RKO (cell line): ENCODE data around the gene CNN2.

ENCODE experiments used
- DNase-seq: peaks from one replicate; pipeline ENCODE4 v3.0.0-alpha.2; 2016; ENCODE audit warnings: low spot score

The CNN2 gene

DNA sequence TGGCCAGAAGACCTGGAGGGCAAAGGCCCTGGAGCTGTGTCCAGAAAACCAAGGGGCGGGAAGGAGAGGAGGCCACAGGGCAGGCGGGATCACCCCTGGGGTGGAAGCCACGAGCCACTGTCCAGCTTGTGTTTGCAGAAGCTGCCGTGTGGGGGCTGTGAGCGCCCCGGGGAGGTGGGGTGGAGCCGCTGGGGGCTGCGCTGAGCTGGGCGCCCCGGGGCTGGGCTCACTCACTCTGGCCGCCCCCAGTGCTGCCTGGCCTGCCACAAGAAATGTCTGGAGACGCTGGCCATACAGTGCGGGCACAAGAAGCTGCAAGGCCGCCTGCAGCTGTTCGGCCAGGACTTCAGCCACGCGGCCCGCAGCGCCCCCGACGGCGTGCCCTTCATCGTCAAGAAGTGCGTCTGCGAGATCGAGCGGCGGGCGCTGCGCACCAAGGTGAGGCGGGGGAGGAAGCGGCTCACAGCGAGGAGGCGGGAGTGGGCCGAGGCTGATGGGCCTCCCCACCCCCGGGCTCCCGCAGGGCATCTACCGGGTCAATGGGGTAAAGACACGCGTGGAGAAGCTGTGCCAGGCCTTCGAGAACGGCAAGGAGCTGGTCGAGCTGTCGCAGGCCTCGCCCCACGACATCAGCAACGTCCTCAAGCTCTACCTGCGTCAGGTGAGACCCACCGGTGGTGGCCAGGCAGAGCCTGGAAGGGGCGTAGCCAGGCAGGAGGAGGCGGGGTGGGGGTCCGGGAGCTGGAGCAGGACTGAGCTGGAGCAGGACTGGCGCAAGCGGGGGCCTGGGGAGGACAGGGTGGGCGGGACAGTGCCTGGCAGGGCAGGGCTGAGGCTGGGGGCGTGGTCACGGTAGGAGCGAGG lies 55.1 kb downstream of the CNN2 start:
- no peak for DNase-seq

DNA sequence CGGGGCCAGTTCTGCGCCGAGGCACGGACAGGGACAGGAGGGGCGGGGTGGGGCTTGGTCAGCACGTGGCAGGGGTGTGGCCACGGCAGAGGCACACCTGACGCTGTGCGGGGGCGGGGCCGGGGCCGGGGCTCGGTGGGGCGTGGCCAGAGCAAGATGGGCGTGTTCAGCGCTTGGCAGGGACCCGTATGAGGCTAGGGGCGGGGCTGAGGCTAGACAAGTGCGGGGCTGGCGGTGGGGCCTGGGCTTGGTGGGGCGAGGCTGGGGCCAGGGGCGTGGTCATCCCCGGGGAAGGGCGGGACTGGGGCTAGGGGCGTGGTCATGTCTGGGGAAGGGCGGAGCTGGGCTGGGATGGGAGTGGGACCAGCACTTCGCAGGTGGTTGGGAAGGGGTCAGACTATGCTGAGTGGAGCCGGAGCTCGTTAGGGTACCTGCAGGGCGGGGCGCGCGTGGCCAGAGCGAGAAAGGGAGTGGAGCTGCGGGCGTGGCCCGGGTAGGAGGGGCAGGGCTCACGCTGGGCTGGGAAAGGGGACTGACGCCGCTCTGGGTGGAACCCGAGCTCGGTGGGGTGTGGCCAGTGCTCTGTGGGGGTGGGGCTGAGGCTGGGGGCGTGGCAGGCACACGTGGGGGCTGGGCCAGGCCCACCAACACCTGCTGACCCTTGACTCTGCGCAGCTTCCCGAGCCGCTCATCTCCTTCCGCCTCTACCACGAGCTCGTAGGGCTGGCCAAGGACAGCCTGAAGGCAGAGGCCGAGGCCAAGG lies 55.9 kb downstream of the CNN2 start:
- no peak for DNase-seq

DNA sequence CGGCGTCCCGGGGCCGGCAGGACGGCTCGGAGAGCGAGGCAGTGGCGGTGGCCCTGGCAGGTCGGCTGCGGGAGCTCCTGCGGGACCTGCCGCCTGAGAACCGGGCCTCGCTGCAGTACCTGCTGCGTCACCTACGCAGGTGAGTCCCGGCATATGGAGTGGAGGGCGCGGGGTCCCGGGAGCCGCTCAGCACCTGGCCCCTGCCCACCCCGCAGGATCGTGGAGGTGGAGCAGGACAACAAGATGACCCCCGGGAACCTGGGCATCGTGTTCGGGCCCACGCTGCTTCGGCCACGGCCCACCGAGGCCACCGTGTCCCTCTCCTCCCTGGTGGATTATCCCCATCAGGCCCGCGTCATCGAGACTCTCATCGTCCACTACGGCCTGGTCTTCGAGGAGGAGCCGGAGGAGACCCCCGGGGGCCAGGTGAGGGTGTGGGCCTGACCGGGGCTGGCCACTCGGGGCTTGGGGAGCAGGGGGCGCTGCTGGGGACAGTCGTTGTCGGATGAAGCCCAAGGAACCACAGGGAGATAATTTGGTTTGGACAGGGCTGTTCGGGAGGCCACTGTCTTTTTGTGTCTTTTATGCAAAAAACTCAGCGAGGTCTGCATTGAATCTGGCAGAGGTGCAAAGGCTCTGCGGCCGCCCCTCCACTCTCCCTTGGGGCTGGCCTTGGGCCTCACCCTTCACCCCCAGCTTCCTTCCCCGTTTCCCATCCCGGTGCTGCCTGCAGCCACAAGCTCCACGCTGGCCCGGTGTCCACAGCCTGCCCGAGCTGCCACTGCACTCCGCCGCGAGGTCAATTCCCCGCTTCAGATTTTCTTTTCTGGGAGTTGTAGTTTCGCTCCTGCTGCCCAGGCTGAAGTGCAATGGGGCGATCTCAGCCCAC lies 56.8 kb downstream of the CNN2 start:
- DNase-seq = no peak

DNA sequence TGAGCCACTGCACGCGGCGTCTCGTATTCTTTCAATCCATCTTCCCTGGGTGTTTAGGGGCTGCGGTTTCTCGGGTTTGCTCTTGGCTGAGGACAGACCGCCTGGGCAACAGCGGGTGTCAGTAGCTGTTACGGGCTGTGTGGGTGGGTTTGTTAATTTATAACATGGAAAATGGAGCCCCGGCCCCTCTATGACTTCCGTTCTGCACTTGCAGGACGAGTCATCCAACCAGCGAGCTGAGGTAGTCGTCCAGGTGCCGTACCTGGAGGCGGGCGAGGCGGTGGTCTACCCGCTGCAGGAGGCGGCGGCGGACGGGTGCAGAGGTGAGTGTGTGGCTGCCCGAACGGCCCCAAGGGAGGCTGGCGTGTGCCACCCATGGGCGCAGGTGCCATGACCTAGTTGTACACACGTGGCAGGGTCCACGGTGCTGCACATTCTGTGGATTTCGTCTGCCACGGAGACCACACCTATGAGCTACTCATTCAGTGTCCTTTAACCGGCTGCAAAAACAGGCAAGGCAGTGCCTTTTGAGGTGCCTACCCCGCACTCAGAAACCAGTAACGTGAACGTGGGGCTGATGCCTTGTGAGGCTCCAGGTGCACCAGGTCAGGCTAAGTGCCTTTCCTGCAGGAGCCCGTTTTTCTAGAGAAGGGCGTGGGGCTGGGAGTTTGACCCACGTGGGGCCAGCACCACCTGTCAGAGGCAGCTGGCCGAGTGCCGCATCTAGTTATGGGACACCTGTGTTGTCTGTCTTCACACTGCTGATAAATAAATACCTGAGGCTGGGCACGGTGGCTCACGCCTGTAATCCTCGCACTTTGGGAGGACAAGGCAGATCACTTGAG lies 57.8 kb downstream of the CNN2 start:
- no peak for DNase-seq

DNA sequence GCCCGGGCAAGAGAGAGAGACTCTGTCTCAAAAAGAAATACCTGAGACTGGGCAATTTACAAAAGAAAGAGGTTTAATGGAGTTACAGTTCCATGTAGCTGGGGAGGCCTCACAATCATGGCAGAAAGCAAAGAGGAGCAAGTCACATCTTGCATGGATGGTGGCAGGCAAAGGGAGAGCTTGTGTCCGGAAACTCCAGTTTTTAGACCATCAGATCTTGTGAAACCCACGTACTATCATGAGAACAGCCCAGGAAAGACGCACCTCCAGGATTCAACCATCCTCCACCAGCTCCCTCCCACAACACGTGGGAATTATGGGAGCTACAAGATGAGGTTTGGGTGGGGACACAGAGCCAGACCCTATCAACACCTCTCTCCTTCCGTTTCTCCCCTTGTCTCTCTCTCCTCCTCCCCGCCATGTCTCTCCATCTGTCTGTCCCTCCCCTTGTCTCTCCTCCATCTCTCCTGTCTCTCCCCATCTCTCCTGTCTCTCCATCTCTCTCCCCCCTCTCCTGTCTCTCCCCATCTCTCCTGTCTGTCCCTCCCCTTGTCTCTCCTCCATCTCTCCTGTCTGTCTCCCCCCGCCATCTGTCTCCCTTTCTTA lies 58.7 kb downstream of the CNN2 start:
- DNase-seq = no peak

DNA sequence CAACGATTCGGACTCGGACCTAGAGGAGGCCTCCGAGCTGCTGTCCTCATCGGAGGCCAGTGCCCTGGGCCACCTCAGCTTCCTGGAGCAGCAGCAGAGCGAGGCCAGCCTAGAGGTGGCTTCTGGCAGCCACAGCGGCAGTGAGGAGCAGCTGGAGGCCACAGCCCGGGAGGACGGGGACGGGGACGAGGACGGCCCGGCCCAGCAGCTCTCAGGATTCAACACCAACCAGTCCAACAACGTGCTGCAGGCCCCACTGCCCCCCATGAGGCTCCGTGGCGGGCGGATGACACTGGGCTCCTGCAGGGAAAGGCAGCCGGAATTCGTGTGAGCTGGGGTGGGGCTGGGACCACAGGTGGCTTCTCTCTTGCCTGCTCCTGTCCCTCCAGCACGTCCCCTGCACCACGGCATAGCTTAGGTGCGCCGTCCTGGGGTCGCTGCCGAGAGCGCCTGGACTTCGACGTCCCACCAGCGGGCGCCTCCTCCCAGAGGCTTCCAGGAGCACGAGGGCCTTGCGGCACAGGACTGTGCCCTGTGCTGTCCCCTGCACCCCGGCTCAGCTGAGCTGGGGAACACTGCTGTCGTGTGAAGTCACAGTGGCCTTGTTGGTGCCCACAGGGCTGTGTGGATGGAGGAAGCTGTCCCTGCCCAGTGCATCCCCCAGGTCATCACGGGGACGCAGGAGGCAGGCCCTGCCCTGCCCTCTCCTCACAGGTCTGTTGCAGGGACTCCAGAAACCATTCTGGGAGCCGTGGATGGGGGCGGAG lies 59.5 kb downstream of the CNN2 start:
- no peak for DNase-seq

DNA sequence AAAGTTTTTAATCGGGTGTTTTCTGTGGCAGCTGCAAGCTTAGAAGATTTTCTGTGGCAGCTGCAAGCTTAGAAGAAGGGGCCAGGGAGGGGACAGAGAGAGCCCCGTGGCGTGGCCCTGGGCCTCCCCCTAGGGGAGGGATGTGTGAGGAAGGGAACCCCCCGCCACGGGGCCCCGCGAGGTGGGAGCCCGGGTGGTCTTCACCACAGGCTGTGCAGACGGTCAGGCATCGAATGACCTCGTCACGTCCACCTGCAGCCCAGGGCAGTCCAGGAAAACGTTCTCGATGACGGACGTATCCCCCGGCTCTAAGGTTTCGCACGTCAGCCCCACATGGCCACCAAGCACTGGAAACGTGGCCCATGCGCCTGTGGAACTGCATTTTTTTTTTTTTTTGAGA lies 60.2 kb downstream of the CNN2 start:
- DNase-seq = no peak

DNA sequence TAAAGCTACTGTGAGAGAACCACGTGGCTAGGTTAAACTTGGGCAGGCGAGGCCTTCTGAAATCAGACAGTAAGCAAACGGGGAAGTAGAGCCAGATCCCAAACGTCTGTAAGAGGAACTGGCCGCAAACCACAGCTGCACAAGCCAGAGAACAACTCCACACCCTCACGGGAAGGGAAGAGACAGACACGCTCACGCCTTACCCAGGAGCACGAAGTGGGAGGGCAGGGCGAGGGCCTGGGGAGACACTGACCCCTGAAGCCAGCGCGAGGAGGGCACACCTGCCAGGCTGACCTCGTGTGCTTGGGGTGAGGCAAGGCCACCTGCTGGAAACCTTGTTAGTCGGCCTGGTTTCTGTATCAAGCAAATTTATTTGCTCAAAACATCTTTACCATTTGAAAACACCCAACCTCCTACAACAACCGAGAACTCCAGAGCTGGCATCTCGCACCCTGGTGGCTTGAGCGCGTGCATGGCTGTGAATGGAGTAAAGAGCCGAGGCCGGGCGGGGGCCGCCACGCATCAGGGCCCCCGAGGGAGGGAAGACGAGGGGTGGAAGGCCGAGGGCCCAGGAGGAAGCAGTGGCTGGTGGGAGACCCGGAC lies 61.5 kb downstream of the CNN2 start:
- DNase-seq = no peak

DNA sequence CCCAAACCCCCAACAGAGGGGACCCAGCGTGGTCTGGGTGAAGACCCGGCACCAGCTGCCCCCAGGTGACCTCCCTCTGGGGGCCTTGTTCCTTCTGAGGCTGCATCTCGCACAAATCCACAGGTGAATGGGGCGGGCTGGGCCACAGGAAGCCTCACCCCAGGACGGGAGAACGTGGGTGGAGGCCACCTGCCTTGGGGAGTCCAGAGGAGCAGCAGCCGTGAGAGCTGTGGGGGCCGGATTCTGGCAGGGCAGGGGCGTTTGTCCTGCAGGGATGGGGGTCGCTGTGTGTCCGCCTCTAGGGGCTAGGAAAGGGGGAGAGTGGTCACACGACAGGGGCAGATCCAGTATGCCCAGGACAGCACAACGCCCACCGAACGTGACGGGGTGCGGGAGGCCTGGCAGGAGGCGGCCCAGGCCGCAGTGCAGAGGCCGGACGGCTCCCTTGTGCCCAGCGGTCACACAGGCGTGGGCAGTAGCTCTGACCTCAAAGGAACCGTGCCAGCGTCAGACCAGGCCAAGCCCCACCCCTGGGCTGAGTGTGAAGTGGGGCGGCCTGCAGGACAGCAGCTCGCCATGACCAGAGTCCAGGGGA lies 62.1 kb downstream of the CNN2 start:
- DNase-seq = no peak
